Common myeloid progenitor, CD34-positive (primary cell): Measurements from ENCODE around the gene PHYKPL.
A peak's percentile ranks its signal among the peaks of the same experiment; 100 is the strongest.

Experiments
- CTCF ChIA-PET: fragments of 350-600 bp; sonication (Branson Sonifier 250); formaldehyde crosslinking; loops from one replicate; lab custom pipeline; 2021; ENCODE audit warnings: antibody characterized with exemption; lab: Charles Lee
- POLR2A ChIA-PET: fragments of 350-600 bp; sonication (Branson Sonifier 250); formaldehyde crosslinking; loops from one replicate; lab custom pipeline; 2021; ENCODE audit warnings: antibody characterized with exemption; lab: Charles Lee
- DNase-seq, 3 donors: peaks; one replicate each; pipeline versions ENCODE4 v3.0.0 to v3.0.0-alpha.2; 2013
- H3K27ac ChIP-seq, 2 experiments: 1 replicate in 1 of 2; 2 replicates in 1 of 2; pipeline ENCODE4 v1.7.0; 2013; ENCODE audit warnings: inconsistent platforms in 2 of 2, low read length in 2 of 2, mild to moderate bottlenecking in 2 of 2, low read depth in 1 of 2, moderate library complexity in 1 of 2; ENCODE audit not compliant: severe bottlenecking in 2 of 2, insufficient read depth in 1 of 2, poor library complexity in 1 of 2
- H3K27me3 ChIP-seq, 5 experiments: replicated peaks in 2 of 5; 1 replicate in 3 of 5; 2 replicates in 2 of 5; pipeline versions ENCODE4 v1.6.1 to v1.7.0; 2013; ENCODE audit warnings: low read length in 4 of 5, mild to moderate bottlenecking in 2 of 5, moderate library complexity in 2 of 5, inconsistent platforms in 1 of 5; ENCODE audit not compliant: insufficient read depth in 5 of 5, control insufficient read depth in 4 of 5
- H3K36me3 ChIP-seq, 4 experiments: 1 replicate in 2 of 4; 2 replicates in 2 of 4; pipeline versions ENCODE4 v1.6.1 to v1.7.0; 2013; ENCODE audit warnings: low read length in 3 of 4, control low read depth in 1 of 4, mild to moderate bottlenecking in 1 of 4; ENCODE audit not compliant: control insufficient read depth in 4 of 4, insufficient read depth in 4 of 4
- H3K4me1 ChIP-seq, 4 experiments: 1 replicate in 3 of 4; 2 replicates in 1 of 4; pipeline versions ENCODE4 v1.6.1 to v1.7.1; 2013; ENCODE audit warnings: low read length in 3 of 4, mild to moderate bottlenecking in 3 of 4, control low read depth in 1 of 4, inconsistent platforms in 1 of 4, moderate library complexity in 1 of 4; ENCODE audit not compliant: control insufficient read depth in 4 of 4, insufficient read depth in 4 of 4; ENCODE audit errors: control extremely low read depth in 1 of 4
- H3K4me3 ChIP-seq, 7 experiments: 1 replicate in 4 of 7; 2 replicates in 3 of 7; pipeline versions ENCODE4 v1.5.1 to v1.7.0; 2013; ENCODE audit warnings: mild to moderate bottlenecking in 7 of 7, low read length in 6 of 7, moderate library complexity in 6 of 7, inconsistent platforms in 2 of 7, low read depth in 2 of 7, control low read depth in 1 of 7; ENCODE audit not compliant: insufficient read depth in 4 of 7, control insufficient read depth in 1 of 7; ENCODE audit errors: extremely low read depth in 1 of 7
- H3K9me3 ChIP-seq, 5 experiments: 1 replicate in 4 of 5; 2 replicates in 1 of 5; pipeline versions ENCODE4 v1.6.1 to v1.7.1; 2013; ENCODE audit warnings: low read length in 4 of 5, mild to moderate bottlenecking in 2 of 5, inconsistent platforms in 1 of 5, low read depth in 1 of 5, moderate library complexity in 1 of 5; ENCODE audit not compliant: control insufficient read depth in 4 of 5, insufficient read depth in 2 of 5; ENCODE audit errors: control extremely low read depth in 1 of 5
- WGBS: methylation state at CpG from one replicate; pipeline ENCODE4 v1.1.5; 2013; ENCODE audit not compliant: insufficient coverage; 5-methylcytosine and 5-hydroxymethylcytosine counted together

The PHYKPL gene

DNA sequence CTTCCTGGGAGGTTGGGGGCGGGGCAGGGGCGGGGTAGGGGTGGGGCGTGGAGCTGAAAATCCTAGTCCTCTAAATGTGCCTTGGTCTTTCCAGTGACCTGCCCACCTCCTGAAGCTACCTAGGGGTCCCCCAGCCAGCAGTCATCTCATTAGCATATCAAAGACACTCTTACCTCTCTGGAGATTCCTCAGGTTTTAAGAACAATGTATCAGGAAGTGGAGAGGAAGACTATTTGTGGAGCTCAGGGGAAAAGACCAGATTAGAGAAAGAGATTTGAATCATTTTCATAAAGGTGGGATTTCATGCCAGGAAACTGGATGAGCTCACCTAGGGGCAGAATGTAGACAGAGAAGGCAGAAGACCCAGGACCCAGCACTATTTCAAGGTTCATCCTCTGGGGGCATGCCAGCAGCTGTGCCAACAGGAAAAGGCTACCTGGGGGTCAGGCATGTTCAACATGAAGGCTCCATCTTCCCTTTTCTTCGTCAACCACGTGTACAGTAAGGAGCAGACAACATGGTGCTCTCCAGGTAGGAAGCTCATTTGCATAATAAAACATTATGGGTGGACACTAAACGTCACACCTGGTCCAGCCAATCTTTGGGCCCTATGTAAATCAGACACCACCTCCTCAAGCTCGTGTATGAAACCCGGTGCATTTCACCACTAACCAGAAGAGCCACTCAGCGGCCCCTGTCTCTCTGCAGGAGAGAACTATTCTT, 52.3 kb downstream of the PHYKPL start:
- 98% methylated on average over 3 of the region's 9 CpGs for WGBS
- Histone ChIP-seq H3K27me3 (no peaks in the 10 kb centered on the region), H3K9me3 (no peaks in the 10 kb centered on the region), H3K27ac (no peak overlapping the region), H3K4me3 (no peak overlapping the region), H3K36me3 (no peaks in the 10 kb centered on the region), H3K4me1 (peaks cover 7 to 44% (median 28%) of the 10 kb centered on the region in 4 experiments)
- no peak for DNase-seq
- ChIA-PET CTCF (interaction anchor here (0.9 to 3.1 kb wide), 6 partner anchors 11 to 102 kb away, joined by 3 to 15 read pairs (median 4); partner anchors contain the start of gene HNRNPAB), POLR2A (no interaction called here)

DNA sequence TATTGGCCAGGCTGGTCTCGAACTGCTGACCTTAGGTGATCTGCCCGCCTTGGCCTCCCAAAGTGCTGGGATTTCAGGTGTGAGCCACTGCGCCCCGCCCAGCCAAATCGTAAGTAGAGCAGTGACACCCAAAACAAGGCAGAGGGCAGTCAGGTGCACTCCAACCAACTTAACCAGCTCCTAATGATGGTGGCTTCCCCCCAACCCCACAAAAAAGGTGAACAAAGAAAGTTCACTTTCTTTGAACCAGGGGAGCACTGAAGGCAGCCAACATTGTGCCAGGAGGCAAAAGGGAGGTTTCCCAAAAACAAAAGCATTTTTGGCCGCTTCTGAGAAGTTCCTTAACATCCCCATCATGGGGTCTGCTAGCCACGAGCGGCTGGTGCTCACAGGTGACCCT, 55.0 kb downstream of the PHYKPL start:
- Histone ChIP-seq H3K4me1 (peaks cover 7 to 40% (median 25%) of the 10 kb centered on the region in 4 experiments), H3K9me3 (no peaks in the 10 kb centered on the region), H3K27me3 (no peaks in the 10 kb centered on the region), H3K4me3 (no peak overlapping the region), H3K36me3 (no peaks in the 10 kb centered on the region), H3K27ac (no peak overlapping the region)
- ChIA-PET CTCF (interaction anchor here (1.1 to 1.8 kb wide), 3 partner anchors 9 to 102 kb away, joined by 3 to 7 read pairs (median 5); no protein-coding TSS in a partner anchor), POLR2A (interaction anchor here (1.4 kb wide), 1 partner anchor 27 kb away, joined by 4 read pairs; the partner anchor contains the start of gene HNRNPAB)
- 93% methylated on average over 7 of the region's 8 CpGs for WGBS
- no peak for DNase-seq

DNA sequence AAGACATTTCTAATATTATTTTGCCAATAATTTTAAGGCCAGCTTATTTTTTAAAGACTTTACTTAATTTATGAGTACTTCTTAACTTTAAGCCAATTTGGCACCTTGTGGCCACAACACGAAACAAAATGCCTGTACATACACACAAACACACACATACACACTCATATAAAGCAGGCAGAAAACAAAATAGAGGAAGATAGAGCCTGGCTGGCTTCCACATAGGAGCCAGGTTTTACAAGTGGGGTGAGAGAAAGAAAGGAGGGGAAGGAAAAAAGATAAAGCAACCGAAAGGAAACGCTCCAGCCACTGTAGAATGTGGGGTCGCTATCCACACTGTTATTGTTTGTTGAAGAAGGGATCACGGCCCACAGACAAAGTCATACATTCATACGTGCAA, 55.8 kb downstream of the PHYKPL start:
- ChIA-PET CTCF (interaction anchor here (1.3 to 1.8 kb wide), 4 partner anchors 11 to 102 kb away, joined by 3 to 7 read pairs (median 4); no protein-coding TSS in a partner anchor), POLR2A (no interaction called here)
- Histone ChIP-seq H3K27me3 (no peaks in the 10 kb centered on the region), H3K36me3 (no peaks in the 10 kb centered on the region), H3K4me3 (peak overlapping the region in 1 of 7 experiments; percentile 38), H3K27ac (no peak overlapping the region), H3K4me1 (peaks cover 4 to 33% (median 18%) of the 10 kb centered on the region in 4 experiments), H3K9me3 (no peaks in the 10 kb centered on the region)
- peak in 2 of 3 donors; percentile 63 to 77 for DNase-seq
- WGBS, result 0% methylated on average over 1 of the region's 6 CpGs

DNA sequence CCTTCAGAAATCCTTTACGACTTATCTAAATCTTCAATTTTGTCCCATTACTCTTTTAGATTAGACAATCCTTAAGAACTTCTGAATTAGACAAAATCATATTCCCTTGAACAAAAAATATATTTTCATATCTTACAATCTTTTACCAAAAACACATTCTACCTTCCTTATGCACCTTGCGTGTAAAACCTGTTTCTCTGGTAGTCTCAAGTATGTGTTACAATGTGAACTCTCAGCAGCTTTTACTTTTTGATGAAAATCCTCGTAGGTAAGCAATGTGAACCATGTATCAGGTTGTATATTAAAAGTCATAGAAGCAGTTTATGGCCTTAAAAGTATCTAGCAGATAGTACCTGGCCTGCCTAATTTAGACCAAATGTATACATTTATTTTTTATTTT, 58.1 kb downstream of the PHYKPL start:
- H3K27ac ChIP-seq, result no peak overlapping the region

DNA sequence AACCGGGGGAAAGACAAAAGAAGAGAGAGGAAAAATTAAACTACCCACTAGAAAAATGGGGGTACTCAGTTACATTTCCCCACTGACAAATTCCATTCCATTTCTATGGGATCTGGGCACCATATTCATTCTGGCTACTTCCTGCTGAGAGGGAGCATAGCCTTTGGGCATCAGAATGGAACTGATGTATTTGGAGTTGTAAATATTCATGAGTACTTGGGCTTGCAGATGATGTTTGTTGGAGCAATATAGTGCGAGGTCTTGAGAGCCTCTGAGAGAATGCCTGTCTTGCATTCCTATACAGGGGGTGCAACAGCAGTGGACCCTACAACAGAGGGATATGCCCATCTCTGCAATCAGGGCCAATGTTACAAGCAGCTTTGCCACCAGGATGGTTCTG, 62.1 kb downstream of the PHYKPL start:
- no peak for DNase-seq
- no peak overlapping the region for H3K27ac ChIP-seq
- ChIA-PET CTCF (interaction anchor here (0.9 to 1.0 kb wide), 2 partner anchors 91 to 94 kb away, joined by 3 read pairs; no protein-coding TSS in a partner anchor), POLR2A (no interaction called here)
- H3K27me3 ChIP-seq, result peaks cover 0 to 4% (median 0%) of the 10 kb centered on the region in 5 experiments
- no peak overlapping the region for H3K4me3 ChIP-seq
- no peaks in the 10 kb centered on the region for H3K4me1 ChIP-seq
- no peaks in the 10 kb centered on the region for H3K36me3 ChIP-seq
- H3K9me3 ChIP-seq, result no peaks in the 10 kb centered on the region
- 91% methylated on average over 1 of the region's 2 CpGs for WGBS

More for the DNA sequence above, 58.1 kb downstream of the PHYKPL start:
- no peaks in the 10 kb centered on the region for H3K36me3 ChIP-seq
- no peaks in the 10 kb centered on the region for H3K27me3 ChIP-seq
- CTCF ChIA-PET, result interaction anchor here (0.5 to 1.6 kb wide), 3 partner anchors 10 to 100 kb away, joined by 3 to 5 read pairs (median 3); no protein-coding TSS in a partner anchor
- H3K4me1 ChIP-seq, result peaks cover 0 to 15% (median 8%) of the 10 kb centered on the region in 4 experiments
- 100% methylated on average over 2 of the region's 3 CpGs for WGBS
- no peak for DNase-seq
- no peaks in the 10 kb centered on the region for H3K9me3 ChIP-seq
- no peak overlapping the region for H3K4me3 ChIP-seq
- POLR2A ChIA-PET, result no interaction called here

DNA sequence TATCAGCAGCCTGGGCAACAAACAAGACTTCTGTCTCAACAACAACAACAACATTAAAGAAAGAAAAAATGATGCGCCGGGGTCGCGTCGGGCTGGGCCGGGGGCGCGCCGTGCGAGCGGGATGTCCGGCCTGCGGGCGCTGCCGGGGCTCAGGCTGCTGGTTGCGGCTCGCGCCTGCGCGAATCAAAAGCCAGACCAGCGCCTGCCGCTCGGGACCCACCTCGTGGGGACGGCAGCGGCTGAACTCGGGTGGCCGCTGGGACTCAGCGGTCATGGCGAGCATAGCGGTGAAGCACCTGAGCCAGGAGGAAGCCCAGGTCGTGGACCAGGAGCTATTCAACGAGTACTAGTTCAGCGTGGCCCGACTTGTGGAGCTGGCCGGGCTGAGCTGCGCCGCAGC, 67.0 kb downstream of the PHYKPL start:
- H3K27me3 ChIP-seq, result peaks cover 0 to 8% (median 0%) of the 10 kb centered on the region in 5 experiments
- no peaks in the 10 kb centered on the region for H3K36me3 ChIP-seq
- CTCF ChIA-PET, result interaction anchor here (1.1 to 1.9 kb wide), 6 partner anchors 10 to 90 kb away, joined by 3 to 12 read pairs (median 4); no protein-coding TSS in a partner anchor
- WGBS, result 84% methylated on average over 23 of the region's 38 CpGs
- DNase-seq, result no peak
- POLR2A ChIA-PET, result no interaction called here
- H3K27ac ChIP-seq, result no peak overlapping the region
- H3K4me3 ChIP-seq, result no peak overlapping the region
- peaks cover 0 to 10% (median 6%) of the 10 kb centered on the region in 4 experiments for H3K4me1 ChIP-seq
- H3K9me3 ChIP-seq, result no peaks in the 10 kb centered on the region
